Spleen (tissue), 11 donors: ENCODE results near the gene USP6NL. TPM values are rescaled to one million over a fixed set of nuclear protein-coding genes. Genes with fewer than 3 reads are reported as not detected.

Source experiments
- DNase-seq: peaks from one replicate; pipeline ENCODE4 v3.0.0-alpha.2; 2020
- H3K27ac ChIP-seq, 8 donors: fragments of 200-600 bp; sonication (generic) in 7 of 8; 1 replicate in 4 of 8; 2 replicates in 4 of 8; pipeline versions ENCODE4 v1.5.0 to v1.8.0; 2016 to 2021; ENCODE audit warnings: inconsistent platforms in 4 of 8, mild to moderate bottlenecking in 4 of 8, moderate library complexity in 1 of 8
- H3K27me3 ChIP-seq, 7 donors: fragments of 200-600 bp; sonication (generic) in 6 of 7; replicated peaks in 1 of 7; 1 replicate in 4 of 7; 2 replicates in 3 of 7; pipeline versions ENCODE4 v1.5.0 to v1.8.0; 2016 to 2021; ENCODE audit warnings: inconsistent platforms in 3 of 7, mild to moderate bottlenecking in 1 of 7
- H3K36me3 ChIP-seq, 6 donors: fragments of 200-600 bp; sonication (generic) in 5 of 6; 1 replicate in 4 of 6; 2 replicates in 2 of 6; pipeline versions ENCODE4 v1.5.0 to v1.8.0; 2016 to 2021; ENCODE audit warnings: inconsistent platforms in 2 of 6
- H3K4me1 ChIP-seq, 6 donors: fragments of 200-600 bp; sonication (generic) in 5 of 6; 1 replicate in 3 of 6; 2 replicates in 3 of 6; pipeline versions ENCODE4 v1.5.0 to v1.8.0; 2016 to 2021; ENCODE audit warnings: inconsistent platforms in 3 of 6
- H3K4me3 ChIP-seq, 8 donors: fragments of 200-600 bp; sonication (generic) in 7 of 8; 1 replicate in 4 of 8; 2 replicates in 4 of 8; pipeline versions ENCODE4 v1.5.0 to v1.8.0; 2016 to 2021; ENCODE audit warnings: inconsistent platforms in 4 of 8, mild to moderate bottlenecking in 4 of 8, moderate library complexity in 2 of 8
- H3K9me3 ChIP-seq, 8 donors: fragments of 200-600 bp; sonication (generic) in 7 of 8; 1 replicate in 4 of 8; 2 replicates in 4 of 8; pipeline versions ENCODE4 v1.5.0 to v1.8.0; 2016 to 2021; ENCODE audit warnings: inconsistent platforms in 4 of 8
- CTCF ChIP-seq, 11 experiments: fragments of 200-600 bp in 7 of 11; fragments of 450-650 bp in 4 of 11; sonication (generic) in 4 of 11; IDR thresholded peaks in 8 of 11; conservative IDR thresholded peaks in 3 of 11; 1 replicate in 7 of 11; 2 replicates in 4 of 11; pipeline versions ENCODE4 v1.4.0 to v1.8.0; 2016 to 2021; ENCODE audit warnings: antibody characterized with exemption in 11 of 11, inconsistent platforms in 4 of 11, mild to moderate bottlenecking in 1 of 11
- POLR2A ChIP-seq, 3 donors: fragments of 450-650 bp; IDR thresholded peaks; one replicate each; pipeline ENCODE4 v1.5.1; 2017; ENCODE audit warnings: antibody characterized with exemption in 3 of 3, mild to moderate bottlenecking in 1 of 3
- POLR2AphosphoS5 ChIP-seq, 3 donors: sonication (generic); formaldehyde crosslinking; IDR thresholded peaks; one replicate each; pipeline ENCODE4 v1.5.1; 2017; ENCODE audit warnings: antibody characterized with exemption in 3 of 3
- WGBS, 5 donors: extraction: QIAGEN DNeasy Blood & Tissue Kit in 3 of 5; methylation state at CpG; one replicate each; pipeline versions ENCODE4 v1.1.5 to v1.1.7; 2013 to 2018; 5-methylcytosine and 5-hydroxymethylcytosine counted together
- intact Hi-C: fragments of 100-400 bp; cut with DNase I; formaldehyde crosslinking; loops from one replicate; pipeline ENCODE4 v1.15.0; 2023; ENCODE audit warnings: low total_unique reads
- polyA plus RNA-seq, 3 donors: library from polyadenylated mRNA; stranded (reverse); fragments of 200-250 nt; gene quantifications; one replicate each; pipeline ENCODE4 v1.2.1, GENCODE V29; 2013
- total RNA-seq, 7 donors: library from RNA; depleted of rRNA in 3 of 7; stranded (reverse); fragments of >200 nt in 3 of 7; fragmentation: NEBNext Ultra II Directional in 4 of 7; extraction: Animal tissue kit (Norgen Biotek cat#: 25700) in 4 of 7; gene quantifications; one replicate each; pipeline versions ENCODE4 v1.1.0 to v1.2.1, GENCODE V29; 2016 to 2021
- donor health status: healthy with polysubstance abuse.
- donor health status: DM: no; HTN: no; CAD: no; lungs with moderate emphysema.
- donor health status: DM: no; HTN: no; CAD: no.
- donor health status: Bipolar disorder and iron deficiency.
- donor health status: healthy.
- donor health status: DM: no; HTN: no; CAD: no.
- donor health status: DM: yes; HTN: yes; CAD: no.

USP6NL gene
- total and polyA plus RNA-seq, 10 donors: 11.0 to 51.7 (median 37.7) TPM

GRCh38 chr10:11525503-11525902 is 85.9 kb downstream of the USP6NL start:
- H3K27me3 ChIP-seq: no peaks in the 10 kb centered on the region
- DNase-seq: no peak
- intact Hi-C loops: loop anchor here (10.0 kb wide), 1 partner anchor 79 kb away; no protein-coding TSS in a partner anchor

GRCh38 chr10:11522821-11523245 is 88.6 kb downstream of the USP6NL start:
- peaks cover 0 to 72% (median 18%) of the 10 kb centered on the region in 6 donors for H3K36me3 ChIP-seq
- intact Hi-C loops: loop anchor here (10.0 kb wide), 1 partner anchor 82 kb away; no protein-coding TSS in a partner anchor
- H3K4me3 ChIP-seq: no peak overlapping the region
- H3K9me3 ChIP-seq: no peaks in the 10 kb centered on the region
- no peaks in the 10 kb centered on the region for H3K27me3 ChIP-seq
- 33 to 54% (median 38%) methylated on average over 4 of the region's 4 CpGs for WGBS, 5 donors
- peaks cover 0 to 53% (median 30%) of the 10 kb centered on the region in 6 donors for H3K4me1 ChIP-seq
- no peak for TF ChIP-seq CTCF (IDR thresholded peaks at IDR 0.05 in 8 of 11, conservative IDR thresholded peaks at IDR 0.05 in 3 of 11)
- peak in 1 of 3 donors; percentile 28 for TF ChIP-seq POLR2AphosphoS5 (IDR thresholded peaks at IDR 0.05)
- peak overlapping the region in 5 of 8 donors; percentile 5 to 57 (median 21) for H3K27ac ChIP-seq
- no peak for DNase-seq

More at GRCh38 chr10:11525503-11525902, 85.9 kb downstream of the USP6NL start:
- Histone ChIP-seq H3K9me3 (no peaks in the 10 kb centered on the region), H3K27ac (peak overlapping the region in 5 of 8 donors; percentile 11 to 28 (median 22)), H3K4me1 (peaks cover 13 to 66% (median 52%) of the 10 kb centered on the region in 6 donors), H3K4me3 (no peak overlapping the region), H3K36me3 (peaks cover 0 to 52% (median 16%) of the 10 kb centered on the region in 6 donors)
- TF ChIP-seq CTCF (IDR thresholded peaks at IDR 0.05 in 8 of 11, conservative IDR thresholded peaks at IDR 0.05 in 3 of 11): no peak
- no peak for TF ChIP-seq POLR2AphosphoS5 (IDR thresholded peaks at IDR 0.05)
- no peak for TF ChIP-seq POLR2A (IDR thresholded peaks at IDR 0.05)
- WGBS, 5 donors: 73 to 87% (median 81%) methylated on average over 6 of the region's 6 CpGs

- DNase-seq: no peak
- Histone ChIP-seq H3K9me3 (no peaks in the 10 kb centered on the region), H3K36me3 (peaks cover 0 to 68% (median 16%) of the 10 kb centered on the region in 6 donors), H3K4me3 (no peak overlapping the region), H3K27me3 (no peaks in the 10 kb centered on the region), H3K27ac (peak overlapping the region in 3 of 8 donors; percentile 19 to 57 (median 26)), H3K4me1 (peaks cover 0 to 53% (median 31%) of the 10 kb centered on the region in 6 donors)
- intact Hi-C loops: loop anchor here (10.0 kb wide), 1 partner anchor 83 kb away; no protein-coding TSS in a partner anchor
- TF ChIP-seq POLR2AphosphoS5 (IDR thresholded peaks at IDR 0.05): no peak
Measured at GRCh38 chr10:11521860-11522259, 89.6 kb downstream of the USP6NL start.

- TF ChIP-seq POLR2A (IDR thresholded peaks at IDR 0.05) (no peak), POLR2AphosphoS5 (IDR thresholded peaks at IDR 0.05) (no peak), CTCF (IDR thresholded peaks at IDR 0.05 in 8 of 11, conservative IDR thresholded peaks at IDR 0.05 in 3 of 11) (no peak)
- H3K9me3 ChIP-seq: no peaks in the 10 kb centered on the region
- no peak overlapping the region for H3K4me3 ChIP-seq
- DNase-seq: no peak
- no peak overlapping the region for H3K27ac ChIP-seq
- H3K27me3 ChIP-seq: no peaks in the 10 kb centered on the region
- H3K4me1 ChIP-seq: peaks cover 7 to 58% (median 41%) of the 10 kb centered on the region in 6 donors
- H3K36me3 ChIP-seq: peaks cover 0 to 58% (median 13%) of the 10 kb centered on the region in 6 donors
- WGBS, 5 donors: 78 to 90% (median 87%) methylated on average over 1 of the region's 1 CpG
- intact Hi-C loops: loop anchor here (10.0 kb wide), 1 partner anchor 84 kb away; no protein-coding TSS in a partner anchor
Measured at GRCh38 chr10:11520892-11521291, 90.6 kb downstream of the USP6NL start.
